ENCODE measurements around the gene MEGF11. TPM values are rescaled to one million over a fixed set of nuclear protein-coding genes. Genes with fewer than 3 reads are reported as not detected.

MEGF11 gene
- total RNA-seq, 4 donors from 2014 or later, result 0.76 TPM; not detected in 3

- intact Hi-C loops (cut with DNase I; ENCODE audit: low total_unique reads), result no loop called here
Observed at GRCh38 chr15:65920825-65921309, 332.7 kb downstream of the MEGF11 start.

DNA sequence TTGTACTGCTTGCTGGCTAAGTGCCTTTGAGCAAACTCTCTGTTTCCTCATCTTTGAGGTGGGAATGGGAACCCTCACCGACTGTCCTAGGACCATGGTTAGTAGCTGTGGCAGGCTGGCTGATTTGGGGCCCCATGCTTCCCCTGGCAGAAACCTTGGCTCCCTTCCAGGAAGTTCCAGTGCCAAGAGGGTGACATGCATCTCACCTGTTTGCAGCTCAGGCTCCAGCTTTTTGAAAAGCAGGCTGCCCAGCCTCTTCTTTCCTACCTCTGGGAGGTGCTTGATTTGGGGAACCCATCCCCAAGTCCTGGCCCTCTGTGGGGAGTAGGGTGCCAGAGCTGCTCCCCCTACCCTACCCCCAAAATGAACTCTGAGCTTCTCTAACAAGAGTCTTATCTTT, 333.4 kb downstream of the MEGF11 start:
- H3K9me3 ChIP-seq, result no peaks in the 10 kb centered on the region
- TF ChIP-seq POLR2A (IDR thresholded peaks at IDR 0.05) (no peak), CTCF (IDR thresholded peaks at IDR 0.05) (no peak)
- no peaks in the 10 kb centered on the region for H3K4me1 ChIP-seq
- H3K4me3 ChIP-seq, result no peak overlapping the region
- H3K27me3 ChIP-seq, result no peaks in the 10 kb centered on the region
- H3K27ac ChIP-seq, result no peak overlapping the region
- intact Hi-C loops (cut with DNase I; ENCODE audit: low total_unique reads), result no loop called here
- no peak for DNase-seq
- no peaks in the 10 kb centered on the region for H3K36me3 ChIP-seq

More at GRCh38 chr15:65920825-65921309, 332.7 kb downstream of the MEGF11 start:
- no peaks in the 10 kb centered on the region for H3K4me1 ChIP-seq
- no peak overlapping the region for H3K4me3 ChIP-seq
- TF ChIP-seq CTCF (IDR thresholded peaks at IDR 0.05) (no peak), POLR2A (IDR thresholded peaks at IDR 0.05) (no peak)
- DNase-seq, result no peak
- H3K27ac ChIP-seq, result no peak overlapping the region
- H3K9me3 ChIP-seq, result no peaks in the 10 kb centered on the region
- H3K27me3 ChIP-seq, result no peaks in the 10 kb centered on the region
- H3K36me3 ChIP-seq, result no peaks in the 10 kb centered on the region

GRCh38 chr15:65919353-65919752, 334.2 kb downstream of the MEGF11 start:
- H3K36me3 ChIP-seq, result no peaks in the 10 kb centered on the region
- no peak overlapping the region for H3K4me3 ChIP-seq
- H3K27ac ChIP-seq, result no peak overlapping the region
- intact Hi-C loops (cut with DNase I; ENCODE audit: low total_unique reads), result no loop called here
- no peaks in the 10 kb centered on the region for H3K27me3 ChIP-seq
- no peak for DNase-seq
- H3K4me1 ChIP-seq, result no peaks in the 10 kb centered on the region
- no peaks in the 10 kb centered on the region for H3K9me3 ChIP-seq
- TF ChIP-seq CTCF (IDR thresholded peaks at IDR 0.05) (no peak), POLR2A (IDR thresholded peaks at IDR 0.05) (no peak)

DNA sequence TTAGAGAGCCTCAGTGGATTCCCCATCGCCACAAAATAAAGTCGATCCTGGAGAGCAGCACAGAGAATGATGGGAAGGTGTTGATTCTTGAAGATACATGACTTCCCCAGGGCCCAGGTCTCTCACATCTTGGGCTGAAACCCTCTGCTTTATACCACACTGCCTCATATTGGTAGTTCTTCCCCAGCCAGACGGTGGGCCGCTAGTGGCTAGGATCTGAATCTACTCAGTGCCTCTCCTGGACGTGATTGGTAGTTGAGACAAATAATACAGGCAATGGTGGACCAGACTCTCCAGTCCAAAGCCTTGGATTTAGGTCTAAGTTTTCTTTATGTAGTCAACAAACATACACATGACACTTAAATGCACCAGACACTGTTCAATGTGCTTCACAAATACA, 334.6 kb downstream of the MEGF11 start:
- no peak for DNase-seq
- intact Hi-C loops (cut with DNase I; ENCODE audit: low total_unique reads), result no loop called here

More for the DNA sequence above, 334.6 kb downstream of the MEGF11 start:
- no peak overlapping the region for H3K4me3 ChIP-seq
- H3K36me3 ChIP-seq, result no peaks in the 10 kb centered on the region
- TF ChIP-seq POLR2A (IDR thresholded peaks at IDR 0.05), result no peak
- no peak for TF ChIP-seq CTCF (IDR thresholded peaks at IDR 0.05)
- no peaks in the 10 kb centered on the region for H3K27me3 ChIP-seq
- H3K27ac ChIP-seq, result no peak overlapping the region
- no peaks in the 10 kb centered on the region for H3K4me1 ChIP-seq
- no peaks in the 10 kb centered on the region for H3K9me3 ChIP-seq

All from uterus (tissue), 4 donors.